GM12874 (cell line): ENCODE data around the gene BMI1.

Source experiments
- TF ChIP-seq, protein P1 (sequence below): IDR thresholded peaks from 2 replicates; pipeline ENCODE4 v1.5.1; 2011; ENCODE audit warnings: low read depth, mild to moderate bottlenecking, control low read depth, low read length, moderate library complexity; ENCODE audit not compliant: insufficient read depth

BMI1 gene

DNA sequence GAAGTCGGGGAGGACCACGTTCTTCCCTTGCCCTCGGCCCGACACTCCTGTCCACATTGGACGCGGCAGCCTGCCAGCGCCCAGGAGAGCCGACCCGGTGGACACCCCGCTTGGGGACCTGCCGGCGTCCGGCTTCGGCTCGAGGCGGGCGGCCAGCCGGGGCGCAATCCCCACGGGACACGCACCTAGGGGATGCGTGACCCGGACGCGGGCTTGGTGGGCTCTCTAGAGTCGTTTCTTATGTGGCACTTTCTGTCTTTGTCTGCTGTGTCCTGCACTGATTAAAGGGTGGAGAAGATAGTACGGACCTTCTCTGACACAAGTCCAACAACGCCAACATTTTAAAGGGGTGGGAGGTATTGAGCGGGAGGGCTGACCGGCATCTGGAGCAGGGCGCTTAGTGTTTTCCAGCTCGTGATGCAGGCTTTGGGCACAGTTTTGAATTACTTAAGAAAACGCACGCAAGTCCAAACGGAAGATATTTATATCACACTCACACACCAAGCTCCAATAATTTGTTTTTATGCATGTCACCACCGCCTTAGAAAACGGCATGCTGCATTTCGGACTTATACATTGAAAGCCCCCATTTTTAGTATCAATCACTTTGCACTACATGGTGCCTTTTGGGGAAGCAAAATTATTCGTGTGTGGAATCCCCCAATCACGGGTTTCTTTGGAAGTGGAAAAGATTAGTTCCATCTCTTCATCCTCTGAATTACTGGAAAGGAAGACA, 20.5 kb downstream of the BMI1 start:
- TF ChIP-seq, protein P1, sequence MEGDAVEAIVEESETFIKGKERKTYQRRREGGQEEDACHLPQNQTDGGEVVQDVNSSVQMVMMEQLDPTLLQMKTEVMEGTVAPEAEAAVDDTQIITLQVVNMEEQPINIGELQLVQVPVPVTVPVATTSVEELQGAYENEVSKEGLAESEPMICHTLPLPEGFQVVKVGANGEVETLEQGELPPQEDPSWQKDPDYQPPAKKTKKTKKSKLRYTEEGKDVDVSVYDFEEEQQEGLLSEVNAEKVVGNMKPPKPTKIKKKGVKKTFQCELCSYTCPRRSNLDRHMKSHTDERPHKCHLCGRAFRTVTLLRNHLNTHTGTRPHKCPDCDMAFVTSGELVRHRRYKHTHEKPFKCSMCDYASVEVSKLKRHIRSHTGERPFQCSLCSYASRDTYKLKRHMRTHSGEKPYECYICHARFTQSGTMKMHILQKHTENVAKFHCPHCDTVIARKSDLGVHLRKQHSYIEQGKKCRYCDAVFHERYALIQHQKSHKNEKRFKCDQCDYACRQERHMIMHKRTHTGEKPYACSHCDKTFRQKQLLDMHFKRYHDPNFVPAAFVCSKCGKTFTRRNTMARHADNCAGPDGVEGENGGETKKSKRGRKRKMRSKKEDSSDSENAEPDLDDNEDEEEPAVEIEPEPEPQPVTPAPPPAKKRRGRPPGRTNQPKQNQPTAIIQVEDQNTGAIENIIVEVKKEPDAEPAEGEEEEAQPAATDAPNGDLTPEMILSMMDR = 0 out of 2 replicates have a peak, but pooled peaks have one; percentile 10

DNA sequence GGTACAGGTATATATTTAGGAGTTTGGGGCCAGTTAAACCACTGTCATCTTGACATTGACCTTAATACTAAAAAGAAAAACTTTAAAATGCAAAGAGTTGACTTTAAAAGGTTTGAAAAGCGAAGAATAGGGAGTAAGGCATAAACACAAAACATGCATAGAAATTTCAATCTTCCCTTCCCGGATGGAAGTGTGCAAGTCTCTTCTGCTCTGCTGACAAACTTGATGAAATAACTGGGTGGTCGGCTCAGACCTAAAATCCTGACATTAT, 21.0 kb downstream of the BMI1 start:
- TF ChIP-seq, protein P1 = no peak

DNA sequence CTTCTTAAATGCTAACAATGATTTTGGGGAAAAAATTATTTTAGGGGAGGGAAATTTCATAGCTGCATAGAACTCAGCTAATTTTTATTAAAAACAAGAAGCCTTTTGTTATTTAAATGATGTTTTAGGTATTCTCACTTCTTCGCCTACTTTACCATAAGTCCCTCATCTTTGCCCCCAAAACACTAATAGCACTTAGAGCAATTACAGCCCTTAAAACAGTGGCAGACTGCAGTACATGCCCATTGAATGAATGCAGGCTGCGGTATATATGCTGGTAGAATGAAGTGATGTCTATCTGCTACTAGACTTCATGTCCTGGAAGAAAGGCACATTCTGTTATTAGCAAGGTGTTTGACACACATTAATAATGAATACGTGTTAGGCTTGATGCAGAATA, 21.5 kb downstream of the BMI1 start:
- TF ChIP-seq, protein P1 = no peak

DNA sequence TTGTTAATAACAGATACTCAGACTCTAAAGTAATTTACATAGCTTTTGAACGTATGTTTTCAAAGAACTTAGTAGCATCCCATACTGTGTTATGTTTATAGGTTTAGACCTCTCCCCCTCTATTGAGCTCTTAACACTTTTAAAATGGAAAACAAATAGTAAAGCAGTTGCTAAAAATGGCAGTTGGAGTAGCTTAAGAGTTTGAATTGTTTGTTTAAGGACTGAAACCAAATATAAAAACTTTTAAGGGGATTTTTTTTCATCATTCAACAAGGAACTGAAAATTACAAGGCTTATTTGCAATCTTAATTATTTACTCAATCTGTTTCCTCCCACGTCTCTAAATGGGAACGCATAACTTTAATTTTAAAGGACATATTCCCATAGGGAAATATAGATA, 22.8 kb downstream of the BMI1 start:
- TF ChIP-seq, protein P1 = no peak

DNA sequence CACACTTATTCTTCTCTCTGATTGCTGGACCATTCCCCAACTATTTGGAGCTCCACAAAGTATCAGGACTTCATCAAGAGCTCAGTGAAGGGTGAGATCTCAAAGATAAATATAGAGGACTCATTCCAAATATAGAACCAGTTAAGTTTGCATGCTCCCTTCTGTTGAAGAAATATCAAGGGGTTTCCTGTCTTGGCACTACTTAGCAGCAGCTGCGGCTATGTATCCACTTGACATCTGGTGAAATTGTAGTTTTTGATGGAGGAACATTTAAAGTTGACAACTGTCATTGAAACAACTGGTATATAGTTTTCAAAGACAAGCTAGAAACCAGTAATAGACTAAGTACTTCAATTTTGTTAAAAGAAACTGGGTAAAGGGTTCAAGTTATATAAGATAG, 23.4 kb downstream of the BMI1 start:
- TF ChIP-seq, protein P1 = no peak

DNA sequence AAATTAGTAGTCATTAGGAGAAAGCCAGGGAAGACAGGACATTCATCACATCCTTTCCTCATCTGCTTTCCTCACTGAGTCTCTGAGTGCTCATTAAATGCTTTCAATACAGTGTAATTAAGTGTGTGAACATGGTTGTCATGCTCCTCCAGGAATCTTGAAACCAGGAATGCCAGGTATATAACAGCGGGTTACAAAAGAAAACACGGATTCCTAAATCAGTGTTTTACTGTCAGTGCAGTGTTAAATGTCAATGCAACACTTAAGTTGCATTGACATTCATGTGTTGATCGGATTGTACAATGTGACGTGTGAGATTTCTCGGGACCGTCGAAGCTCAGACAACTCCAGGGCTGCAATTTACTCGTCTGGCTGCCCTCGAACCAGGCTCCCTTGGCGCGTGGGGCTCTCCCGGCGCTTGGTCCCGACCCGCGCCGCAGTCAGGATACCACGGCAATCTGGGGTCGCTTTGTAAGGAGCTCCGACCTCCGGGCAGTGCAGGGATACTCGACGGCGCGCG, 23.9 kb downstream of the BMI1 start:
- TF ChIP-seq, protein P1 = no peak

DNA sequence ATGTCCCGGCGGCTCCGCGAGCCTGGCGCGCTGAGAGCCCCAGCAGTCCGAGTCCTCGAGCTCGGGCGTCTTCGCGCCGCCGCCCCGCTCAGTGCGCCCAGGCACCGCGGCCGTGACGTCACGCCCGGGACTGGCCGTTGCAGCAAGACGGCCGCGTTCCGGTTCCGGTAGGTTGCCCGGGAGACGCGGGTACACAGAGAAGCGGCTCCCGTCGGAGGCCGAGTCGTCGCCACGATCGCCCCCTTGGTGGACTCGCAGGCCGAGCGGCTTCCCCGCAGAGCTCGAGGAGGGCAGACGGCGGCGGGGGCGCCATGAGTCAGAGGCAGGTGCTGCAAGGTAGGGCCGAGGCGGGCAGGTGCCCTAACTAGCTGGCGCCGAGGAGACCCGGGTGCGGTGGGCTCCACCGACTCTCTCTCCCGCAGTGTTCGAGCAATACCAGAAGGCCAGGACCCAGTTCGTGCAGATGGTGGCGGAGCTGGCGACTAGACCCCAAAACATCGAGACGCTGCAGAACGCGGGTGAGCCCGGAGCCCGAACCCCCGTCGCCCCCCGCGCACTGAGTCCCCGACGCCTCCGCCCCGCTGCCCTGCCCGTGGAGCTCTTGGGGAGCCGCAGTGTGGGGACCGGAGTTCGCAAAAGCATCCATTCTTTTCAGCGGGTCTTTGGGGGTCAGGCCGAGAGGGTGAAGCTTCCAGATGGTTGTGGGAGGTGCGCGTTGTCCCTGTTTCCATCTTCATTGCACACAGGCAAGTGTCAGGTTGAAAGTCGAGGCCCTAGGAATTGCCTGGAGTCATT, 24.6 kb downstream of the BMI1 start, which contains the start of gene SPAG6:
Gene SPAG6, plus strand, starts transcription at position 196 of the 795 bp plus-strand sequence. Its CDS starts 116 bp downstream, at position 312.
- TF ChIP-seq, protein P1 = no peak
